Right lobe of liver (tissue), 6 donors: ENCODE measurements around the gene PEAK3. TPM values are rescaled to one million over a fixed set of nuclear protein-coding genes. Genes with fewer than 3 reads are reported as not detected.
A peak's percentile ranks its signal among the peaks of the same experiment; 100 is the strongest.

Experiments
- ATAC-seq, 4 donors: fragments of 200-7000 bp; cut with Tn5 transposase; one replicate each; pipeline ENCODE4 v1.9.1; 2020; ENCODE audit warnings: mild to moderate bottlenecking in 4 of 4, moderate library complexity in 4 of 4
- DNase-seq, 3 donors: peaks; one replicate each; pipeline ENCODE4 v3.0.0-alpha.2; 2020
- H3K27ac ChIP-seq, 3 donors: fragments of 200-600 bp; one replicate each; pipeline ENCODE4 v1.8.0; 2022
- H3K27me3 ChIP-seq, 2 donors: fragments of 200-600 bp; one replicate each; pipeline ENCODE4 v1.8.0; 2022
- H3K36me3 ChIP-seq, 4 donors: fragments of 200-600 bp; sonication (generic) in 1 of 4; one replicate each; pipeline versions ENCODE4 v1.5.1 to v1.8.0; 2017 to 2022; ENCODE audit warnings: control low read depth in 1 of 4
- H3K4me1 ChIP-seq, 4 donors: fragments of 200-600 bp; sonication (generic) in 1 of 4; one replicate each; pipeline versions ENCODE4 v1.5.1 to v1.8.0; 2017 to 2022; ENCODE audit warnings: control low read depth in 1 of 4
- H3K4me3 ChIP-seq, 3 donors: fragments of 200-600 bp; one replicate each; pipeline ENCODE4 v1.8.0; 2022
- H3K9me3 ChIP-seq, 4 donors: fragments of 200-600 bp; sonication (generic) in 1 of 4; one replicate each; pipeline versions ENCODE4 v1.5.1 to v1.8.0; 2017 to 2022; ENCODE audit warnings: control low read depth in 1 of 4
- CTCF ChIP-seq, 4 donors: fragments of 200-600 bp in 3 of 4; fragments of 450-650 bp in 1 of 4; IDR thresholded peaks; one replicate each; pipeline versions ENCODE4 v1.5.1 to v1.8.0; 2016 to 2022; ENCODE audit warnings: antibody characterized with exemption in 4 of 4, mild to moderate bottlenecking in 2 of 4
- POLR2A ChIP-seq: fragments of 450-650 bp; IDR thresholded peaks from one replicate; pipeline ENCODE4 v1.6.1; 2017; ENCODE audit warnings: antibody characterized with exemption, mild to moderate bottlenecking
- WGBS: methylation state at CpG from one replicate; pipeline ENCODE4 v1.1.6; 2018; ENCODE audit warnings: low coverage, low lambda C conversion rate; ENCODE audit not compliant: insufficient coverage; ENCODE audit errors: missing lambda C conversion rate; 5-methylcytosine and 5-hydroxymethylcytosine counted together
- intact Hi-C, 2 donors: fragments of 100-400 bp; cut with DNase I; formaldehyde crosslinking; loops; one replicate each; pipeline versions ENCODE4 v1.11.2 to v1.14.1; 2022
- total RNA-seq, 6 experiments: library from RNA; depleted of rRNA in 2 of 6; stranded (reverse); fragments of >200 nt in 2 of 6; fragmentation: NEBNext Ultra II Directional in 3 of 6; extraction: Animal tissue kit (Norgen Biotek cat#: 25700) in 3 of 6; gene quantifications; one replicate each; pipeline versions ENCODE4 v1.1.0 to v1.2.4, GENCODE V29; 2016 to 2023
- donor health status: DM: no; HTN: yes; CAD: no.
- donor health status: DM: no; HTN: no; CAD: no.
- donor health status: DM: no; HTN: no; CAD: no.
- donor health status: DM: no; HTN: yes; CAD: no.
- donor health status: DM: no; HTN: yes; CAD: no.

PEAK3 gene
- total RNA-seq, 6 experiments from 2014 or later = 0.07 to 0.49 (median 0.36) TPM

- ATAC-seq (no peak), DNase-seq (no peak)
- WGBS = 71% methylated on average over 9 of the region's 74 CpGs
- Histone ChIP-seq H3K27me3 (no peaks in the 10 kb centered on the region), H3K4me1 (peaks cover 0 to 32% (median 8%) of the 10 kb centered on the region in 4 donors), H3K4me3 (no peak overlapping the region), H3K9me3 (no peaks in the 10 kb centered on the region), H3K27ac (no peak overlapping the region), H3K36me3 (peaks cover 0 to 18% (median 5%) of the 10 kb centered on the region in 4 donors)
- TF ChIP-seq POLR2A (no peak), CTCF (IDR thresholded peaks at IDR 0.05) (no peak)
- intact Hi-C loops = no loop called here
Observed at GRCh38 chr19:2275588-2276428, 6.2 kb downstream of the PEAK3 start.

- Histone ChIP-seq H3K27ac (no peak overlapping the region), H3K36me3 (peaks cover 0 to 18% (median 5%) of the 10 kb centered on the region in 4 donors), H3K9me3 (no peaks in the 10 kb centered on the region), H3K4me3 (no peak overlapping the region), H3K4me1 (peaks cover 0 to 32% (median 8%) of the 10 kb centered on the region in 4 donors), H3K27me3 (no peaks in the 10 kb centered on the region)
- intact Hi-C loops = loop anchor here (5.0 kb wide), 2 partner anchors 38 to 113 kb away; partner anchors contain the start of genes PLEKHJ1 (in 2 of the 2), SF3A2 (in 2 of the 2) and DOT1L (in 1 of the 2)
- TF ChIP-seq POLR2A = no peak
- TF ChIP-seq CTCF (IDR thresholded peaks at IDR 0.05) = peak; percentile 51 to 57 (median 54)
- WGBS = 55% methylated on average over 5 of the region's 16 CpGs
- ATAC-seq (peak; percentile 35 to 45 (median 38)), DNase-seq (peak in 2 of 3 donors; percentile 57 to 70)
Observed at GRCh38 chr19:2274931-2275535, 6.9 kb downstream of the PEAK3 start.

- no peaks in the 10 kb centered on the region for H3K9me3 ChIP-seq
- no peak for DNase-seq
- peak overlapping the region in 1 of 3 donors; percentile 43 for H3K27ac ChIP-seq
- WGBS = 76% methylated on average over 7 of the region's 9 CpGs
- H3K4me3 ChIP-seq = no peak overlapping the region
- ATAC-seq = no peak
- no peak for TF ChIP-seq CTCF (IDR thresholded peaks at IDR 0.05)
- TF ChIP-seq POLR2A = no peak
- peaks cover 0 to 32% (median 8%) of the 10 kb centered on the region in 4 donors for H3K4me1 ChIP-seq
- no peaks in the 10 kb centered on the region for H3K27me3 ChIP-seq
- intact Hi-C loops = loop anchor here (5.0 kb wide), 2 partner anchors 37 to 112 kb away; partner anchors contain the start of genes PLEKHJ1 (in 2 of the 2), SF3A2 (in 2 of the 2) and DOT1L (in 1 of the 2)
- peaks cover 0 to 18% (median 5%) of the 10 kb centered on the region in 4 donors for H3K36me3 ChIP-seq
Observed at GRCh38 chr19:2274185-2274711, 7.7 kb downstream of the PEAK3 start.

GRCh38 chr19:2273356-2274184, 8.4 kb downstream of the PEAK3 start:
- H3K9me3 ChIP-seq = no peaks in the 10 kb centered on the region
- H3K36me3 ChIP-seq = peaks cover 0 to 18% (median 5%) of the 10 kb centered on the region in 4 donors
- H3K4me3 ChIP-seq = peak overlapping the region; percentile 18 to 40 (median 28)
- ATAC-seq (peak; percentile 25 to 42 (median 35)), DNase-seq (peak; percentile 75 to 79 (median 79))
- no peak for TF ChIP-seq POLR2A
- peak; percentile 92 to 98 (median 96) for TF ChIP-seq CTCF (IDR thresholded peaks at IDR 0.05)
- intact Hi-C loops = loop anchor here (5.0 kb wide), 2 partner anchors 36 to 111 kb away; partner anchors contain the start of genes PLEKHJ1 (in 2 of the 2), SF3A2 (in 2 of the 2) and DOT1L (in 1 of the 2)
- H3K27me3 ChIP-seq = no peaks in the 10 kb centered on the region
- WGBS = 5% methylated on average over 27 of the region's 45 CpGs
- H3K4me1 ChIP-seq = peaks cover 0 to 32% (median 8%) of the 10 kb centered on the region in 4 donors
- peak overlapping the region; percentile 25 to 43 (median 41) for H3K27ac ChIP-seq
